Measurements from ENCODE around the gene SLC22A1.
"Not testable (repeated sequence)": the region's sequence is repeated elsewhere in the genome, so short reads cannot be mapped to it uniquely, and the experiment has no call there.

The SLC22A1 gene

DNA sequence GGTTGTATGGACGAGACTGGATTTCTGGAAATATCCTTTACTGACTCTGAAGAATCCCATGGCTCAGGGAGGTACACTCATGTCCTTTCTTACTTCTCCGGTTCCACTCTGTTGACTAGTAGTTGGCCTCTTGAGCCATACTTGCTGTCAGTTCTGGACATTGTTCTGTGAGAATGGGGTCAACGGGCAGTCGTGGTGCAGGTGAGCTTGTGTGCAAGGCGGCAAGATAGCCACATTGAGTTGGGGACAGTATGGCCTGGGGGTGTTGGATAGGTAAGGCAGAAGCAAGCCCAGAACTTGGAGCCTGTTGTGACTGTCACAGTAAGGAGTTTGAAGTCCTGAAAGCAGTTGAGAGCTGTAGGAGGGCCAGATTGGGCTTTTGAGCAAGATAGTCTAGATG, 13.5 kb upstream of the SLC22A1 start:
- in situ Hi-C loops (cut with HindIII; ENCODE audit: low sequenced_read_pairs) = no loop called here
- H3K4me3 ChIP-seq (ENCODE audit: low read depth, low read length) = no peak overlapping the region
- TF ChIP-seq, protein P1, sequence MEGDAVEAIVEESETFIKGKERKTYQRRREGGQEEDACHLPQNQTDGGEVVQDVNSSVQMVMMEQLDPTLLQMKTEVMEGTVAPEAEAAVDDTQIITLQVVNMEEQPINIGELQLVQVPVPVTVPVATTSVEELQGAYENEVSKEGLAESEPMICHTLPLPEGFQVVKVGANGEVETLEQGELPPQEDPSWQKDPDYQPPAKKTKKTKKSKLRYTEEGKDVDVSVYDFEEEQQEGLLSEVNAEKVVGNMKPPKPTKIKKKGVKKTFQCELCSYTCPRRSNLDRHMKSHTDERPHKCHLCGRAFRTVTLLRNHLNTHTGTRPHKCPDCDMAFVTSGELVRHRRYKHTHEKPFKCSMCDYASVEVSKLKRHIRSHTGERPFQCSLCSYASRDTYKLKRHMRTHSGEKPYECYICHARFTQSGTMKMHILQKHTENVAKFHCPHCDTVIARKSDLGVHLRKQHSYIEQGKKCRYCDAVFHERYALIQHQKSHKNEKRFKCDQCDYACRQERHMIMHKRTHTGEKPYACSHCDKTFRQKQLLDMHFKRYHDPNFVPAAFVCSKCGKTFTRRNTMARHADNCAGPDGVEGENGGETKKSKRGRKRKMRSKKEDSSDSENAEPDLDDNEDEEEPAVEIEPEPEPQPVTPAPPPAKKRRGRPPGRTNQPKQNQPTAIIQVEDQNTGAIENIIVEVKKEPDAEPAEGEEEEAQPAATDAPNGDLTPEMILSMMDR (IDR thresholded peaks at IDR 0.05; ENCODE audit: low read depth, low read length) = no peak
- DNase-seq (ENCODE audit: low read depth, low spot score) = no peak

DNA sequence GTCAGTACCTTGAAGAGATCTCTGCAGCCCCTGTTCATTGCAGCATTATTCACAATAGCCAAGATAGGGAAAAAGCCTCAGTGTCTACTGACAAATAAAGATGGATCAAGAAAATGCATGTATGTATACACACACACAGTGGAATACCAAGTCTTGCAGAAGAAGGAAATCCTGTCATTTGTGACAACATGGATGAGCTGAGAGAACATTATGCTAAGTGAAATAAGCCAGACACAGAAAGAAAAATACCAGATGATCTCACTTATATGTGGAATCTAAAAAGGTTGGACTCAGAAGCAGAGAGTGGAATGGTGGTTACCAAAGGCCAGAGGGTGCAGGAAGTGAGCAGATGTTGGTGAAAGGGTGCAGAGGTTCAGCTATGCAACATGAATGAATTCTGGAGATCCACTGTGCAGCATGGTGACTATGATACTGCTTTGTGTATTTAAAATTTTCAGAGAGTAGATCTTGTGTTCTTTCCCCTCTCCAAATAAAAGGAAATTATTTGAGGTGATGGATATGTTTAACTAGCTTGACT, 11.0 kb upstream of the SLC22A1 start:
- peak; percentile 21 for DNase-seq (ENCODE audit: low read depth, low spot score)
- H3K4me3 ChIP-seq (ENCODE audit: low read depth, low read length) = no peak overlapping the region
- TF ChIP-seq, protein P1 (IDR thresholded peaks at IDR 0.05; ENCODE audit: low read depth, low read length) = no peak
- in situ Hi-C loops (cut with HindIII; ENCODE audit: low sequenced_read_pairs) = no loop called here

DNA sequence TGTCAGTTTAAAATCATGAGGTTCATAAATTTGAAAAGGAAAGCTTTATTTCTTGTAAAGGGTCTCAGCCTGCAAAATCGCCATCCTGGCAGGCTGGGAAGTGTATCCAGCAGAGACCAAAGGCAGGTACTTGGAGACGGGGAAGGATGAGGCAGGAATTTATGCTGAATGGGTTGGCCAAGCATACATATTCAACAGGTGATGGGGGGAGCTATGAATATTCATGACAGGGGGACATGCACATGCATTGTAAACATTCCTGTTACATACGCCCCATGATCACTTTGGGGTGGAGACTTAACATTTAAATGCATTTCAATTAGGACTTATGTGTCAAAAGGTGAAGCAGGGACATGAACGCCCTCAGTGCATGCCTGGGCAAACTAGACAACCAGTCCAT, 9.8 kb upstream of the SLC22A1 start:
- in situ Hi-C loops (cut with HindIII; ENCODE audit: low sequenced_read_pairs) = no loop called here
- DNase-seq (ENCODE audit: low read depth, low spot score) = no peak
- H3K4me3 ChIP-seq (ENCODE audit: low read depth, low read length) = no peak overlapping the region
- TF ChIP-seq, protein P1 (IDR thresholded peaks at IDR 0.05; ENCODE audit: low read depth, low read length) = no peak

DNA sequence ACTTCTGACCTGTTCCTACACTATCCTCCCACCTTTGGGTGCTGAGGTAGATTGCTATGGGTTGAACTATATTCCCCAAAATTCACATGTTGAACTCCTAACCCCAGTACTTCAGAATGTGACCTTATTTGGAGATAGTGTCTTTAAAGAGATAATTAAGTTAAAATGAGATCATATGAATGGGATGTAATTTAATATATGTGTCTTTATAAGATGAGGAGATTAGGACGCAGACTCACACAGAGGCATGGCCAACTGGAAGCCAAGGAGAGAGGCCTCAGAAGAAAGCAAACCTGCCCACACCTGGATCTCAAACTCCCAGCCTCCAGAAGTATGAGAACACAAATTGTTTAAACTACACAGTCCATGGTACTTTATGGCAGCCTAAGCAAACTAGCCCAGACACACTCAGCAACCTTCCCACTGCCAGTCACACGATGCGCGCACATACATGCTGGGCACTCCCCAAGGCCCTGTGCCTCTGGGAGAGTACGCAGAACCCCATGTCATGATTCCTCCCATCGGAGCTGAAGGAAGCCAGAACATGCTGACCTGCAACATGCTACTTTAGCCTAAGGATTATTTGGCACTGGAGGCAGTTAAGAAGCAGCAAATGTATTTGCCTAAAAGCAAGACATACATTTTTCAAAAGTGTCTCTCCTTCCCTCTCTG, 8.9 kb upstream of the SLC22A1 start:
- DNase-seq (ENCODE audit: low read depth, low spot score) = no peak
- in situ Hi-C loops (cut with HindIII; ENCODE audit: low sequenced_read_pairs) = no loop called here
- TF ChIP-seq, protein P1 (IDR thresholded peaks at IDR 0.05; ENCODE audit: low read depth, low read length) = no peak
- no peak overlapping the region for H3K4me3 ChIP-seq (ENCODE audit: low read depth, low read length)

DNA sequence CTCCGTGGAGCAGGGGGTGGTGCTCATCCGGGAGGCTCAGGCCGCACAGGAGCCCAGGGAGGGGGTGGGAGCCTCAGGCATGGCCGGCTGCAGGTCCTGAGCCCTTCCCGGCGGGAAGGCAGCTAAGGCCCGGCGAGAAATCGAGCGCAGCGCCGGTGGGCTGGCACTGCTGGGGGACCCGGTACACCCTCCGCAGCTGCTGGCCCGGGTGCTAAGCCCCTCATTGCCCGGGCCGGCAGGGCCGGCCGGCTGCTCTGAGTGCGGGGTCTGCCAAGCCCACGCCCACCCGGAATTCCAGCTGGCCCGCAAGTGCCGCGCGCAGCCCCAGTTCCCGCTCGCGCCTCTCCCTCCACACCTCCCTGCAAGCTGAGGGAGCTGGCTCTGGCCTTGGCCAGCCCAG, 7.1 kb upstream of the SLC22A1 start:
- DNase-seq (ENCODE audit: low read depth, low spot score); in situ Hi-C loops (cut with HindIII; ENCODE audit: low sequenced_read_pairs); H3K4me3 ChIP-seq (ENCODE audit: low read depth, low read length): not testable (repeated sequence)

DNA sequence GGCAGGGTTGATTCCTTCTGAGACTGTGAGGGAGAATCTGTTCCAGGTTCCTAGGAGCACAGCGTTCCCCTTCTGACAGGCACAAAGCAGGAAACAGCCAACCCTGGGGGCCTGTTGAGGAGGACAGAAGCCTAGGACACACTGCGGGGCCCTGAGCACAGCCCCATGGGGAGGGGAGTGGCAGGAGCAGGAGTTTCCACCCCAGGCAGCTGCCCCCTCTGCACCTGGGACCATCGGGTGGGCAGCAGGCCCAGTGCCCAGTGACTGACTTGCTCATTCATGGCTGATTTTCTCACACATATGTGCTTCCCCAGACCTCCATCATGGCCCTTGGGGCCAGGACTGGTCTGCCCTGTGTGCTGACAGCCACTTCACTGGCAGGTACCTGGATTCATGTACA, 6.2 kb upstream of the SLC22A1 start:
- H3K4me3 ChIP-seq (ENCODE audit: low read depth, low read length) = no peak overlapping the region
- no peak for DNase-seq (ENCODE audit: low read depth, low spot score)
- in situ Hi-C loops (cut with HindIII; ENCODE audit: low sequenced_read_pairs) = no loop called here
- TF ChIP-seq, protein P1 (IDR thresholded peaks at IDR 0.05; ENCODE audit: low read depth, low read length) = no peak

DNA sequence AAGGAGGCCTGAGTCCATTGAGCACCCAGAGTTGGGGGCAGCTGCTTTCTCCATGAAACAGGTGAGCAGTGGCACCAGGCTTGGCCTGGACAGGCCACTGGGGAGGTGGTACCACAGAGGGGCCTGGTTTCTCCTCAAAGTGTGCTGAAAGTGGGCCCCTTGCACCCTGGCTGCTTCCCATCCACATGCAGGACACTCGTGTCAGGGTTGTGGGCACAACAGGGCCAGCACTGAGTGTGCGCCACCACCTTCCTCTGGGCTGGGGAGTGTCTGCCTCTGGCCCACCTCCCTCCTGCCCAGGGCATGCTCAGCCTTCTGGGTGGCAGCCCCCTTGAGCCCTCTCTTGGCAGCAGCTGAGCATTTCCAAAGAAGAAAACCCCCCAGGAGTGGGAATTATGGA, 5.2 kb upstream of the SLC22A1 start:
- H3K4me3 ChIP-seq (ENCODE audit: low read depth, low read length) = no peak overlapping the region
- DNase-seq (ENCODE audit: low read depth, low spot score) = no peak
- in situ Hi-C loops (cut with HindIII; ENCODE audit: low sequenced_read_pairs) = no loop called here
- TF ChIP-seq, protein P1 (IDR thresholded peaks at IDR 0.05; ENCODE audit: low read depth, low read length) = no peak
